Choroid plexus epithelial cell (primary cell): ENCODE data around the gene SYCP2.

Experiments used
- DNase-seq: peaks from one replicate; pipeline ENCODE4 v3.0.0-alpha.2; 2010; ENCODE audit warnings: low read depth
- H3K4me3 ChIP-seq: 2 replicates; pipeline ENCODE4 v1.5.1; 2011; ENCODE audit warnings: low read depth, mild to moderate bottlenecking, control low read depth, low read length, moderate library complexity
- TF ChIP-seq, protein P1 (sequence below): conservative IDR thresholded peaks from 2 replicates; pipeline ENCODE4 v1.5.1; 2011; ENCODE audit warnings: low read depth, mild to moderate bottlenecking, control low read depth, inconsistent platforms, low read length, moderate library complexity

SYCP2 gene

DNA sequence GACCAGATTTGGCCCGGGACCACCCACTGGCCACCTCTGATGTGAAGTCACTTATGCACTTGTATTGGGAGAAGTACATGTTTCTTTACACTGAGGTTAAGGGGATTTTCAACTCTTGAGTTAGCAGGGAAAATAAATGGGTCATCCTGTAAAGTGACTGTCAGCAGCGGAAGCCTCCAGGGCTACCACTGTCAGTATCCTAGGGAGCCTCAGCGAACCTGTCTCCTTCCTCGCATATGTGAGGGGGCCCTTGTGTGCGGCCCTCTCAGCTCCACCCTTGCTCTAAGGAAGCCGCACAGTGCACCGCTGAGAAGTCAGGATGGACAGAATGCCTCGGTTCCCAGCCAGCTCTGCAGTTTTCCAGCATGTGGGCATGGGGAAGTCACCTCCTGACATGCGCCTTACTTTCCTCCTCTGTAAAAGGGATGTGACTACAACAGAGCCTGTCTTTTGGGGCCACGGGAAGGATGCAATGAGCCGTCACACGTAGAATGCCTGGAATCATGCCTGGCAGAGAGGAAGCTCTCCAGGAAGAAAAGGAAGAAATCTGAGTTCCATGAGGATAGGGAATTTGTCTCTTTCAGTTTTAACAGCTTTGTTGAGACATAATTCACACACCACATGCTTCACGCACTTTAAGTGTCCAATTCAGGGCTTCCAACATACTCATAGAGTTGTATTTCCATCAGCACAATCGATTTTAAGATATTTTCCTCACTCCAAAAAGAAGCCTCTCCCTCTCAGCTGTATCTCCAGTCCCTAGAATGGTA is 115.4 kb downstream of the SYCP2 start:
- no peak overlapping the region for H3K4me3 ChIP-seq
- TF ChIP-seq, protein P1, sequence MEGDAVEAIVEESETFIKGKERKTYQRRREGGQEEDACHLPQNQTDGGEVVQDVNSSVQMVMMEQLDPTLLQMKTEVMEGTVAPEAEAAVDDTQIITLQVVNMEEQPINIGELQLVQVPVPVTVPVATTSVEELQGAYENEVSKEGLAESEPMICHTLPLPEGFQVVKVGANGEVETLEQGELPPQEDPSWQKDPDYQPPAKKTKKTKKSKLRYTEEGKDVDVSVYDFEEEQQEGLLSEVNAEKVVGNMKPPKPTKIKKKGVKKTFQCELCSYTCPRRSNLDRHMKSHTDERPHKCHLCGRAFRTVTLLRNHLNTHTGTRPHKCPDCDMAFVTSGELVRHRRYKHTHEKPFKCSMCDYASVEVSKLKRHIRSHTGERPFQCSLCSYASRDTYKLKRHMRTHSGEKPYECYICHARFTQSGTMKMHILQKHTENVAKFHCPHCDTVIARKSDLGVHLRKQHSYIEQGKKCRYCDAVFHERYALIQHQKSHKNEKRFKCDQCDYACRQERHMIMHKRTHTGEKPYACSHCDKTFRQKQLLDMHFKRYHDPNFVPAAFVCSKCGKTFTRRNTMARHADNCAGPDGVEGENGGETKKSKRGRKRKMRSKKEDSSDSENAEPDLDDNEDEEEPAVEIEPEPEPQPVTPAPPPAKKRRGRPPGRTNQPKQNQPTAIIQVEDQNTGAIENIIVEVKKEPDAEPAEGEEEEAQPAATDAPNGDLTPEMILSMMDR, result no peak
- DNase-seq, result no peak

DNA sequence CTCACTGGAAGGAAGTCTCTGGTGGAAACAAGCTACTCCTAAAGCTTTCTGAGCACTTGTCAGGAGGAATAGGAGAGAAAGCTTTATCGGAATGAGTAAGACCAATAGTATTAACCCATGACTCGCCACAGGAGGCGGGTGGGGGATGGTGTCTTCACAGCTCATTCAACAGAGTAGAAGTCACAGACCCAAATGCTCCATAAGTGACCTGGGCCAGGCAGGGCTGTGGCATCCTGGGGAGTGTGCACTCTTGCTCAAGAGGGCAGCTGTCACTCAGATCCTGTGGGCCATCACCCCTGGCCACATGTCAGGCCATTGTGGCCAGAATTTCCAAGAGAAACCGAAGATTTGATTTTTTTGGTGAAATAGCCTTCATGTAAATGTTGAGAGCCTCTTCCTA is 116.0 kb downstream of the SYCP2 start:
- no peak for DNase-seq
- no peak overlapping the region for H3K4me3 ChIP-seq
- TF ChIP-seq, protein P1, result no peak

DNA sequence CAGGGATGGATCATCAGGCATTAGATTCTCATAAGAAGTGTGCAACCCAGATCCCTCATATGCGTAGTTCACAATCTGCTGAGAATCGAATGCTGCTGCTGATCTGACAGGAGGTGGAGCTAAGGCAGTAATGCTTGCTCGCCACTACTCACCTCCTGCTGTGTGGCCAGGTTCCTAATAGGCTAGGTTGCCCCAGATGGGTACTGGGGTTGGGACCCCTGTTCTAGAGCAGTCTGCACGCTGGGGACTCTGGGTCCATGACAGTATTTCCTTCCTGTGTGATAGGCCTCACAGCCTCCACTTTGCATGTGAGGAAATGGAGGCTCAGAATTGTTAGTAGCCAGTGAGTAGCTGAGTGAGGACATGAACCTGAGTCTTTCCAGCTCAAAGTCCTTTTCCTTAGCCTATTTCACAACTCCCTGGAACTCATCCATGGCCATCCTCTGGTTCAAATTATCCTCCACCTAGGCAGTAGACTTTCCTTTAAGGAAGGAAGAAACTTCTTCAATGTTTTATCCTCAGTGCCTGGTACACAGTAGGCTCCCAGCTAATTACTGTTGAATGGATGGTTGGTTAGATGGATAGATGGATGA is 117.2 kb downstream of the SYCP2 start:
- TF ChIP-seq, protein P1, result no peak
- H3K4me3 ChIP-seq, result no peak overlapping the region
- DNase-seq, result no peak

DNA sequence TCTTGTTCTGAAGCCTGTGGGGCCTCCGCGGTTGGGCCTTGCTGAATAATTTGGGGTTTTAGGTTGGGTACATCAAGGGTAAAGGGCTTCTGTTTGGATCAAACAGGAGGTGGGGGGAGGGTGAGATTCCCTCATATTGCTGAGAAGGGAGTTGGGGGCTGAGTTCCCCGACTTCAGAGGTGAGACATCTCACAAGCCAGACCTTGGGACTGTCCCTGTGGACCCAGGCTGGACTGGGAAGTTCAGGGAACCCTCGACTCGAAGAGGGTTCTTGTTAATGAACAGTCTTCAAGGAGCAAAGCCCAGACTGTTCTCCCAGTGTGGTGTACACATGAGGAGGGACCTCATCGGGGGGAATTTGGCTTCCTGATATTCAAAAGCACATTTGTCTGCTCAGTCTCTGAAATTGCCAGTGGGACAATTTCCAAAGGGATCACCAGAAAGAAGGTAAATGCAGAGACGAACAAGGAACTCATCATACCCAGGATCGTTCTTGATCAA is 118.5 kb downstream of the SYCP2 start:
- no peak for DNase-seq
- TF ChIP-seq, protein P1, result no peak
- H3K4me3 ChIP-seq, result no peak overlapping the region

DNA sequence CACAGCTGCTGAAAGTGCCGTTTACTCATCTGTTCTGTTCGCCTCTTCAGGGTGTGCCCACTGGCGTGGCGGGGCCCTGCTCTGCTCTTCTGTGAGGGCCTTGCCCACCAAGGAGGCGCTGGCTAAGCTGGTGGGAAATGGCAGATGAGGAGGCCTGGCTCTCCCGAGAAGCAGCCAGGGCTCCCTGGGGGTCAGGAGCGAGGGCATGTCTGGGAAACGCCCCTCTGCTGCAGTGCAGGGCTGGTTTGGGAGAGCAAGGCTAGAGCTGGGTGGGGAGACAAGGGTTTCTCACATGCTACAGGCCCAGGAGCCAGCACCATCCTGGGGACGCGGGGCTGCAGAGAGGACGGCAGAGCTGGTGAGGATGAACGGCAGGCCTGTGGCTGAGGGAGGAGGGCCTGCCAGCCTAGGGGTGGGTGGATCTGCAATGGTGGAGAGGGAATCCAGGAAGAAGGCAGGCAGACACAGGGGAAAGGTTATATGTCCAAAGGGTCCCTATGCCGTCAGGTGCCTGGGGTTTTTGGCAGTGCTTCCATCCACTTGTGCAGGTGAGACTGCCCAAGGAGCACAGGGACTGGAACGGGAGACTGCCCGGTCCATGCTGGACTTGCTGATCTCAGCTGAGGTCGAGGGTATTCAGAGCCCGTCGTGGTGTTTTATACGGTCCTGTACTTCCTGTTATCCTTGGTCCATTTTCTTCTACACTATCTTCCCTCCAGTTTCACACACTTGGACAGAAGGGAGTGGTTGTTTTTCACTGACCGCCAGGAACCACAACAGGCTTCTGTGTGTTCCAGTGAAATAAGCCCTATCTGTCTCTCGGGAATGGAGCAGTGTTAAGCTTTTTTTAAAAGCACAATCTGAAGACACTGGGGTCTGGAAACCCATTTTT is 119.2 kb downstream of the SYCP2 start:
- TF ChIP-seq, protein P1, result no peak
- no peak for DNase-seq
- no peak overlapping the region for H3K4me3 ChIP-seq
